ENCODE results near the gene VAPB. TPM values are rescaled to one million over a fixed set of nuclear protein-coding genes. Genes with fewer than 3 reads are reported as not detected.
A peak's percentile ranks its signal among the peaks of the same experiment; 100 is the strongest.

The VAPB gene
- total RNA-seq, 1 experiment from 2014 or later, result 65.1 TPM

DNA sequence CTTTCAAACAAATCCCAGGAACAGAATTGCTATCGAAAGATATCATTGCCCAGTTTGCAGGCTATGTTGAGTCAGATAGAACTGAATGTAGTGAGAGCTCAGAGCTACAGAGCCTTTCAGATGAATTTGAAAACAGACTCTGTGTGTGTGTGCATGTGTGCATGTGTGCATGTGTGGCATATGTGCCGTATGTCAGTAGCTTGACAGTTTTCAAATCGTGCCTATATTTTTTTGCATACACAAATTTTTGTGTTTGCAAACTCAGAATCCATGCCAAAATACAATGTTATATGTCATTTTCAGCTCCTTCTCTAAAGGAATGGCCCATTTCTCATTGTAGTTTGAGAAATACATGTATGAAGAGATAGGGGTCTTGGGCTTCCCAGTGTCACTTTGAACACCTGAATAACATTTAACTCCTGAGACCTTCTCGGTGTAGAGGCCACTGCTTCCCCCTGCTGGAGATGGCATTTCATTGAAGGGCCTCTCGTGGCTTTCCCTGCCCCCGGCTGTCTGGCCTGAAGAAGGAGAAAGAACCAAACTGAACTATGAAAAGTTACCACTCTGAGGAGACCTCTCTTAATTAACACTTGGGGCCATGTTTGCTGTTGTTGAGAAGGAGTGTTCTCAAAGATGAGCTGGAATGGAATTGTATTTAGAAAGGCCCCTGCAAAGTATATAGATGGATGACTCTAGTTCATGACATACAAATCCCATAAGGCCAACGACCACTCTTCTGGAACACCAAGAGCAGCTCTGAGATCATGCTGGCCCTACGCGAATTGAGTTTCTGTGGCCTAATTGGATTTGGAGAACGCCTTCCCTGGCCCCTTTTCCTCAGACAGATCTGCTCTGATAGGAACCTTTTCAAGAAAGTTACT is 58.7 kb downstream of the VAPB start:
- Mint-ChIP-seq H3K27me3 (ENCODE audit: low read depth) (no peaks in the 10 kb centered on the region), H3K4me1 (peaks cover 23 to 29% of the 10 kb centered on the region in 2 experiments), H3K9me3 (no peaks in the 10 kb centered on the region), H3K27ac (peak overlapping the region in 1 of 3 experiments; percentile 33; a peak in 1 of 7 replicates), H3K4me3 (no peak overlapping the region), H3K36me3 (ENCODE audit: insufficient read depth in 1 of 3, low read depth in 3 of 3) (peaks cover 7 to 33% (median 24%) of the 10 kb centered on the region in 3 experiments; a peak in 6 of 7 replicates)
- Histone ChIP-seq H3K27me3 (ENCODE audit: insufficient read depth, low read length) (no peaks in the 10 kb centered on the region), H3K4me2 (ENCODE audit: insufficient read depth, insufficient read length, low read length) (no peak overlapping the region), H4K8ac (replicated peaks; ENCODE audit: insufficient read length, low read depth, low read length) (no peak overlapping the region), H2BK15ac (ENCODE audit: low read depth, low read length) (no peak overlapping the region), H3K9ac (ENCODE audit: extremely low read depth, insufficient read length, low read length) (no peak overlapping the region), H2AFZ (ENCODE audit: low read length) (no peak overlapping the region), H2BK120ac (ENCODE audit: low read depth, low read length, poor library complexity, severe bottlenecking) (no peak overlapping the region), H3K23me2 (ENCODE audit: insufficient read length, low read depth, low read length, poor library complexity, severe bottlenecking) (no peaks in the 10 kb centered on the region), H3K4ac (ENCODE audit: low read depth, low read length) (no peak overlapping the region), H3K18ac (ENCODE audit: insufficient read length, low read depth, low read length) (no peak overlapping the region), H3K4me1 (ENCODE audit: insufficient read depth, low read length) (peaks cover 5% of the 10 kb centered on the region; the same call in 1 of the 2 replicates), H2BK20ac (ENCODE audit: low read depth, low read length, poor library complexity, severe bottlenecking) (no peak overlapping the region), H2BK5ac (ENCODE audit: insufficient read length, low read length) (no peak overlapping the region), H3K14ac (ENCODE audit: insufficient read depth, low read length) (no peak overlapping the region), H4K5ac (ENCODE audit: insufficient read length, low read depth, low read length) (no peak overlapping the region), H3K79me1 (ENCODE audit: insufficient read depth, low read depth, low read length, poor library complexity, severe bottlenecking) (no peaks in the 10 kb centered on the region), H3K9me3 (ENCODE audit: control insufficient read depth, low read depth, low read length) (no peaks in the 10 kb centered on the region), H3K79me2 (ENCODE audit: insufficient read depth, low read length) (no peaks in the 10 kb centered on the region), H4K91ac (ENCODE audit: insufficient read length, low read depth, low read length) (no peak overlapping the region), H4K20me1 (ENCODE audit: control insufficient read depth, insufficient read depth, insufficient read length) (no peaks in the 10 kb centered on the region), H3T11ph (ENCODE audit: low read length) (no peak overlapping the region), H2AK5ac (ENCODE audit: insufficient read length, low read length) (no peak overlapping the region), H3K27ac (ENCODE audit: insufficient read length, low read depth, low read length) (no peak overlapping the region), H2BK12ac (ENCODE audit: insufficient read length, low read depth, low read length) (no peak overlapping the region), H3K56ac (ENCODE audit: insufficient read length, low read depth, low read length) (no peak overlapping the region), H3K23ac (ENCODE audit: insufficient read length, low read depth, low read length) (no peak overlapping the region)
- TF ChIP-seq, protein P1, sequence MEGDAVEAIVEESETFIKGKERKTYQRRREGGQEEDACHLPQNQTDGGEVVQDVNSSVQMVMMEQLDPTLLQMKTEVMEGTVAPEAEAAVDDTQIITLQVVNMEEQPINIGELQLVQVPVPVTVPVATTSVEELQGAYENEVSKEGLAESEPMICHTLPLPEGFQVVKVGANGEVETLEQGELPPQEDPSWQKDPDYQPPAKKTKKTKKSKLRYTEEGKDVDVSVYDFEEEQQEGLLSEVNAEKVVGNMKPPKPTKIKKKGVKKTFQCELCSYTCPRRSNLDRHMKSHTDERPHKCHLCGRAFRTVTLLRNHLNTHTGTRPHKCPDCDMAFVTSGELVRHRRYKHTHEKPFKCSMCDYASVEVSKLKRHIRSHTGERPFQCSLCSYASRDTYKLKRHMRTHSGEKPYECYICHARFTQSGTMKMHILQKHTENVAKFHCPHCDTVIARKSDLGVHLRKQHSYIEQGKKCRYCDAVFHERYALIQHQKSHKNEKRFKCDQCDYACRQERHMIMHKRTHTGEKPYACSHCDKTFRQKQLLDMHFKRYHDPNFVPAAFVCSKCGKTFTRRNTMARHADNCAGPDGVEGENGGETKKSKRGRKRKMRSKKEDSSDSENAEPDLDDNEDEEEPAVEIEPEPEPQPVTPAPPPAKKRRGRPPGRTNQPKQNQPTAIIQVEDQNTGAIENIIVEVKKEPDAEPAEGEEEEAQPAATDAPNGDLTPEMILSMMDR (conservative IDR thresholded peaks at IDR 0.05), result peak; percentile 87
- DNase-seq, result peak; percentile 73
- no CpG with 5 or more reads among the region's 10 CpGs for WGBS (ENCODE audit: extremely low coverage, insufficient read length, low lambda C conversion rate)
